ENCODE data around the gene SLC15A3. TPM values are rescaled to one million over a fixed set of nuclear protein-coding genes. Genes with fewer than 3 reads are reported as not detected.

The SLC15A3 gene
- total RNA-seq, 1 experiment from 2014 or later, result 10.2 TPM

- Mint-ChIP-seq H3K9me3 (no peaks in the 10 kb centered on the region), H3K27me3 (ENCODE audit: low read depth) (peaks cover 33% of the 10 kb centered on the region), H3K27ac (no peak overlapping the region), H3K4me1 (peaks cover 15% of the 10 kb centered on the region), H3K4me3 (no peak overlapping the region), H3K36me3 (no peaks in the 10 kb centered on the region)
- TF ChIP-seq SMAD3 (CRISPR knock-in tag; IDR thresholded peaks at IDR 0.05; ENCODE audit: borderline replicate concordance) (no peak), NR2C2 (CRISPR knock-in tag; IDR thresholded peaks at IDR 0.05) (no peak)
- ChIA-PET CTCF (interaction anchor here (0.7 to 1.9 kb wide), 4 partner anchors 9 to 88 kb away, joined by 3 to 6 read pairs (median 4); no protein-coding TSS in a partner anchor), POLR2A (no interaction called here)
- ATAC-seq (no peak), DNase-seq (ENCODE audit: low spot score) (no peak)
Measured at GRCh38 chr11:60954421-60954820, 2.4 kb upstream of the SLC15A3 start.

- H3K27ac Mint-ChIP-seq, result no peak overlapping the region; the same call in 1 of the 2 replicates
- H3K4me3 Mint-ChIP-seq, result no peak overlapping the region
- no peaks in the 10 kb centered on the region for H3K9me3 Mint-ChIP-seq
- no peaks in the 10 kb centered on the region for H3K36me3 Mint-ChIP-seq
- ATAC-seq (no peak), DNase-seq (ENCODE audit: low spot score) (no peak)
- H3K27me3 Mint-ChIP-seq (ENCODE audit: low read depth), result peaks cover 39% of the 10 kb centered on the region
- peaks cover 16% of the 10 kb centered on the region for H3K4me1 Mint-ChIP-seq
- TF ChIP-seq USF2 (CRISPR knock-in tag; IDR thresholded peaks at IDR 0.05), result no peak
- ChIA-PET CTCF (interaction anchor here (0.7 to 1.9 kb wide), 3 partner anchors 16 to 89 kb away, joined by 3 to 6 read pairs (median 4); no protein-coding TSS in a partner anchor), POLR2A (no interaction called here)
Measured at GRCh38 chr11:60953781-60954180, 1.8 kb upstream of the SLC15A3 start.

GRCh38 chr11:60952742-60953170 is 780 bp upstream of the SLC15A3 start:
- ChIA-PET CTCF (interaction anchor here (1.4 to 2.2 kb wide), 2 partner anchors 37 to 53 kb away, joined by 3 to 7 read pairs; no protein-coding TSS in a partner anchor), POLR2A (no interaction called here)
- Mint-ChIP-seq H3K4me1 (peaks cover 26% of the 10 kb centered on the region), H3K36me3 (no peaks in the 10 kb centered on the region), H3K9me3 (no peaks in the 10 kb centered on the region), H3K27me3 (ENCODE audit: low read depth) (peaks cover 42% of the 10 kb centered on the region), H3K27ac (no peak overlapping the region), H3K4me3 (peak overlapping the region; percentile 69)
- no peak for DNase-seq (ENCODE audit: low spot score)
- TF ChIP-seq JUN (CRISPR knock-in tag; IDR thresholded peaks at IDR 0.05) (no peak), ZNF219 (CRISPR knock-in tag; IDR thresholded peaks at IDR 0.05; ENCODE audit: borderline replicate concordance) (no peak), GTF2I (CRISPR knock-in tag; conservative IDR thresholded peaks at IDR 0.05) (peak; percentile 92), E2F5 (CRISPR knock-in tag; IDR thresholded peaks at IDR 0.05) (no peak), SOX15 (CRISPR knock-in tag; IDR thresholded peaks at IDR 0.05) (no peak), CREB1 (CRISPR knock-in tag; IDR thresholded peaks at IDR 0.05) (no peak), PREB (CRISPR knock-in tag; IDR thresholded peaks at IDR 0.05; ENCODE audit: borderline replicate concordance) (no peak), AR (CRISPR knock-in tag; IDR thresholded peaks at IDR 0.05) (no peak), ERG (CRISPR knock-in tag; IDR thresholded peaks at IDR 0.05) (no peak)
- no peak for ATAC-seq

- no peaks in the 10 kb centered on the region for H3K9me3 Mint-ChIP-seq
- DNase-seq (ENCODE audit: low spot score), result no peak
- H3K4me3 Mint-ChIP-seq, result peak overlapping the region; percentile 69
- peaks cover 32% of the 10 kb centered on the region for H3K4me1 Mint-ChIP-seq
- peak; percentile 61 for ATAC-seq
- no peak overlapping the region for H3K27ac Mint-ChIP-seq
- ChIA-PET CTCF (interaction anchor here (0.6 to 2.2 kb wide), 3 partner anchors 28 to 178 kb away, joined by 3 to 7 read pairs (median 5); no protein-coding TSS in a partner anchor), POLR2A (interaction anchor here (0.7 kb wide), 1 partner anchor 45 kb away, joined by 4 read pairs; the partner anchor contains the start of gene PRPF19)
- peaks cover 42% of the 10 kb centered on the region for H3K27me3 Mint-ChIP-seq (ENCODE audit: low read depth)
- no peaks in the 10 kb centered on the region for H3K36me3 Mint-ChIP-seq
- TF ChIP-seq ZNF281 (CRISPR knock-in tag; IDR thresholded peaks at IDR 0.05), result 0 out of 2 replicates have a peak, but pooled peaks have one; percentile 9
- TF ChIP-seq E2F5 (CRISPR knock-in tag; IDR thresholded peaks at IDR 0.05), result no peak
Measured at GRCh38 chr11:60951606-60951903, 421 bp downstream of the SLC15A3 start.
